PFSK-1 (cell line): Measurements from ENCODE around the gene TEF.

Experiments used
- FOXP2 ChIP-seq: optimal IDR thresholded peaks from 2 replicates; pipeline ENCODE3; 2011; ENCODE audit warnings: borderline replicate concordance, control low read depth, inconsistent platforms; ENCODE audit not compliant: insufficient read depth; ENCODE audit errors: extremely low read length, extremely low read depth
- POLR2AphosphoS5 ChIP-seq: IDR thresholded peaks from 2 replicates; pipeline ENCODE4 v1.6.1; 2012; ENCODE audit warnings: low read depth, mild to moderate bottlenecking, control low read depth, low read length, moderate library complexity
- SIN3A ChIP-seq: IDR thresholded peaks from 2 replicates; pipeline ENCODE4 v1.6.1; 2012; ENCODE audit warnings: mild to moderate bottlenecking, low read length, moderate library complexity, borderline replicate concordance; ENCODE audit not compliant: insufficient read depth
- TAF1 ChIP-seq: IDR thresholded peaks from 2 replicates; pipeline ENCODE4 v1.6.1; 2012; ENCODE audit warnings: low read length, control low read depth, borderline replicate concordance; ENCODE audit not compliant: insufficient read depth
- TF ChIP-seq, protein P1 (sequence below), 2 experiments: IDR thresholded peaks; 2 replicates each; pipeline versions ENCODE4 v1.6.1 to v1.8.0; 2011 to 2012; ENCODE audit warnings: low read depth in 2 of 2, low read length in 2 of 2, control low read depth in 1 of 2, inconsistent platforms in 1 of 2, mild to moderate bottlenecking in 1 of 2, moderate library complexity in 1 of 2; ENCODE audit not compliant: insufficient read depth in 1 of 2

The TEF gene

DNA sequence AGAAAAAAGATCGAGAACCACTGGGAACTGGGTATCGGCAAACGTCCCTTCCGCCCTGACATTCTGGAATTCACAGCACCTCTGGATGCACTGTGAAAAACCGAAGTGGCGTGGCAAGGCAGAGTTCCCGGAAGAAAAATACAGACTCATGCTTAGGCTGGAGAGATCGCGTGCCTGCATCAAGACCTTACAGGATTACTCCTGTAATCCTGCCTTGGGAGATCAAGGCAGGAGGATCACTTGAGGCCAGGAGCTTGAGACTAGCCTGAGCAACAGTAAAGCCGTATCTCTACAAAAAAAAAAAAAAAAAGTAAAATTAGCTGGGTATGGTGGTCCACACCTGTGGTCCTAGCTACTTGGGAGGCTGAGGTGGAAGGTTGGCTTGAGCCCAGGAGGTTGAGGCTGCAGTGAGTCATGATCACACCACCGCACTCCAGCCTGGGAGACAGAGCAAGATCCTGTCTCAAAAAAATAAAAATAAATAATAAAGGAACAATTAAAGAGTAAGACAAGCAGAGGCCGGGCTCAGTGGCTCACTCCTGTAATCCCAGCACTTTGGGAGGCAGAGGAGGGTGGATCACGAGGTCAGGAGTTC is 19.9 kb upstream of the TEF start:
- TF ChIP-seq FOXP2: no peak
- TF ChIP-seq SIN3A: no peak
- TF ChIP-seq TAF1: no peak
- TF ChIP-seq, protein P1, sequence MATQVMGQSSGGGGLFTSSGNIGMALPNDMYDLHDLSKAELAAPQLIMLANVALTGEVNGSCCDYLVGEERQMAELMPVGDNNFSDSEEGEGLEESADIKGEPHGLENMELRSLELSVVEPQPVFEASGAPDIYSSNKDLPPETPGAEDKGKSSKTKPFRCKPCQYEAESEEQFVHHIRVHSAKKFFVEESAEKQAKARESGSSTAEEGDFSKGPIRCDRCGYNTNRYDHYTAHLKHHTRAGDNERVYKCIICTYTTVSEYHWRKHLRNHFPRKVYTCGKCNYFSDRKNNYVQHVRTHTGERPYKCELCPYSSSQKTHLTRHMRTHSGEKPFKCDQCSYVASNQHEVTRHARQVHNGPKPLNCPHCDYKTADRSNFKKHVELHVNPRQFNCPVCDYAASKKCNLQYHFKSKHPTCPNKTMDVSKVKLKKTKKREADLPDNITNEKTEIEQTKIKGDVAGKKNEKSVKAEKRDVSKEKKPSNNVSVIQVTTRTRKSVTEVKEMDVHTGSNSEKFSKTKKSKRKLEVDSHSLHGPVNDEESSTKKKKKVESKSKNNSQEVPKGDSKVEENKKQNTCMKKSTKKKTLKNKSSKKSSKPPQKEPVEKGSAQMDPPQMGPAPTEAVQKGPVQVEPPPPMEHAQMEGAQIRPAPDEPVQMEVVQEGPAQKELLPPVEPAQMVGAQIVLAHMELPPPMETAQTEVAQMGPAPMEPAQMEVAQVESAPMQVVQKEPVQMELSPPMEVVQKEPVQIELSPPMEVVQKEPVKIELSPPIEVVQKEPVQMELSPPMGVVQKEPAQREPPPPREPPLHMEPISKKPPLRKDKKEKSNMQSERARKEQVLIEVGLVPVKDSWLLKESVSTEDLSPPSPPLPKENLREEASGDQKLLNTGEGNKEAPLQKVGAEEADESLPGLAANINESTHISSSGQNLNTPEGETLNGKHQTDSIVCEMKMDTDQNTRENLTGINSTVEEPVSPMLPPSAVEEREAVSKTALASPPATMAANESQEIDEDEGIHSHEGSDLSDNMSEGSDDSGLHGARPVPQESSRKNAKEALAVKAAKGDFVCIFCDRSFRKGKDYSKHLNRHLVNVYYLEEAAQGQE (IDR thresholded peaks at IDR 0.05; ENCODE audit: insufficient read depth in 1 of 2, low read depth in 2 of 2, low read length in 2 of 2): no peak
- no peak for TF ChIP-seq POLR2AphosphoS5

DNA sequence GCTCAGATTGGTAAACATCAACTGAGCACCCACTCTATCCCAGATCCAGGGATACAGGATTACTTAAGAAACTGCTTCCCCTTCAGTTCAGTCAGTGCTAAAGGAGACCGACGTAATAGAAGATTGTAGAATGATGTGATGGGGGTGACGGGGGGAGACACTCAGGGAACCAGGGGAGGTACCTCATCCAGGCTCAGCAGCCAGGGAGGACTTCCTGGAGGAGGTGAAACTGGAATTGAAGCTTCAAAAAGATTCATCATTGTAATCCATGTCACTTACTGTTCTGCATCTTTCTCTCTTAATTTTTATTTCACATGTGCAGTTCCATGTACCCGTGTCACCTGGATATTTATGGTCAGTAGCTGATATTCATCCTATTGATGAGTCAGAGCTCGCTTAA is 19.1 kb upstream of the TEF start:
- no peak for TF ChIP-seq SIN3A
- TF ChIP-seq POLR2AphosphoS5: no peak
- TF ChIP-seq, protein P1 (IDR thresholded peaks at IDR 0.05; ENCODE audit: insufficient read depth in 1 of 2, low read depth in 2 of 2, low read length in 2 of 2): no peak
- TF ChIP-seq FOXP2: no peak
- TF ChIP-seq TAF1: no peak

DNA sequence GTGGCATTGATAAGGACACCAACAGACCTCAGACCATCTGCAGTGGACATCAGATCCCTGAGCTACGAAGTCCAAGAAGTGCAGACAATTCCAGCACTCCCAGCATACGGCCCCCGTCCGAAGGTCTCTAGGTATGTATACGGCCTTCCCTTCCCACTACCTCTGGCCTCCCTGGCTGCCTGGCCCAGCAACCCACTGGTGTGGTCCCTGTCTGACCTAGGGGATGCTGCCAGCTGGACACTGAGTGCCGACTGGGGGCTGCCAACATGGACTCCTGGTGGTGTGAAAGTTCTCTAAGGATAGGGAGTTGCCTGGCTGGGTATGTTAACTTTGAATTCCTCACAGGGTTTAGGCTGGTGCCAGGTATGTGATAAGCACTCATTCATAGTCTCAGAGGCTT is 17.5 kb upstream of the TEF start:
- TF ChIP-seq POLR2AphosphoS5: no peak
- TF ChIP-seq SIN3A: no peak
- TF ChIP-seq, protein P1 (IDR thresholded peaks at IDR 0.05; ENCODE audit: insufficient read depth in 1 of 2, low read depth in 2 of 2, low read length in 2 of 2): no peak
- TF ChIP-seq FOXP2: no peak
- TF ChIP-seq TAF1: no peak

DNA sequence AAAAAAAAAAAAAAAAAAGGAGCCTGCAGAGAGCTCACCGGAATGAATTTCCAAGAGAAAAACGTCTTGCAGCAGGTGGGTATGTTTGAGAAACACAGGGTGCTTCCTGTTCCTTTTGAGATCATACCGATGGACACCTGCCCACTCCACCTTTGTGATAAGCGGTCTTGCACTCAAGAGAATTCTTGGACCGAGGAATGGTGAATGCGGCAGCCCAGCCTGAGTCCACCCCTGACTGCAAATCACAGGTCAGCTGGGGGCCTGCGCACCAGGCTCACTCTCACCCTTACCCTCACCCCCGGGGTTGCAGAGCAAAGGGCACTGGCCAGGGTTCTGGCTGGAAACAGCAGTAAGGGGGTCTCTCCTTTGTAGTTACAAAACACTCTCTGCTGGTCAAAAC is 16.8 kb upstream of the TEF start:
- TF ChIP-seq FOXP2: no peak
- TF ChIP-seq, protein P1 (IDR thresholded peaks at IDR 0.05; ENCODE audit: insufficient read depth in 1 of 2, low read depth in 2 of 2, low read length in 2 of 2): no peak

DNA sequence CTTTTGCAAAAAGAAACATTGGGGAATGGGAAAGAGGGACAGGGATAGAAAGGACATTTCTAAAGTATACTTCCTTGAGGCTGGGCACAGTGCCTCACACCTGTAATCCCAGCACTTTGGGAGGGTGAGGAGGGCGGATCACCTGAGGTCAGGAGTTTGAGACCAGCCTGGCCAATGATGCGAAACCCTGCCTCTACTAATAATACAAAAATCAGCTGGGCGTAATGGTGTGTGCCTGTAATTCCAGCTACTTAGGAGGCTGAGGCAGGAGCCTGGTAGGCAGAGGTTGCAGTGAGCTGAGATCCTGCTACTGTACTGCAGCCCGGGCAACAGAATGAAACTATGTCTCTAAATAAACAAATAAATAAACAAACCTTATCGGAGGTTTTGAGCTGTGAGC is 16.3 kb upstream of the TEF start:
- TF ChIP-seq POLR2AphosphoS5 (no peak), FOXP2 (no peak), TAF1 (no peak), SIN3A (no peak)
- TF ChIP-seq, protein P1 (IDR thresholded peaks at IDR 0.05; ENCODE audit: insufficient read depth in 1 of 2, low read depth in 2 of 2, low read length in 2 of 2): no peak
